ENCODE measurements around the gene KLHL20. TPM values are rescaled to one million over a fixed set of nuclear protein-coding genes. Genes with fewer than 3 reads are reported as not detected.
"Not testable (repeated sequence)": the region's sequence is repeated elsewhere in the genome, so short reads cannot be mapped to it uniquely, and the experiment has no call there.

Gene KLHL20
- total and polyA plus RNA-seq, 2 experiments from 2014 or later, result 12.3 to 14.5 TPM

DNA sequence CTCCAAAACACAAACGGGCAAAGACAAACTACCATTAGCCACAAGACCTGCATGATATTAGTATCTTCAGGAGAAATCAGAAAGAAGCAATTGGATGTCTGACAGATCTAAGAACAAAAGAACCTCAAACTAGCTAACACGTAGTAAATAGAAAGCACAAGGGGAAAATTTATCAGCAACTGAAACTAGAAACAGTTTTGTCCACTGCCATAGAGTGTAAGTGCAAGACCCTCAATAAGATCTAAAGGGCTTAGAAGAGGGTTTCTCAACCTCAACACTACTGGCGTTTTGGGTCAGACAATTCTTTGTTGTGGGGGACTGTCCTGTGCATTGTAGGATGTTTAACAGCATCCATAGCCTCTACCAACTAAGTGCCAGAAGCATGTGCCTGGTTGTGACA, 54.0 kb downstream of the KLHL20 start:
- H3K36me3 Mint-ChIP-seq (ENCODE audit: low read depth), result peaks cover 9% of the 10 kb centered on the region; the same call in 2 of the 3 replicates
- H2AFZ ChIP-seq, result no peak overlapping the region
- no peaks in the 10 kb centered on the region for H3K27me3 Mint-ChIP-seq (ENCODE audit: insufficient read depth, low read depth, poor library complexity)
- no peaks in the 10 kb centered on the region for H4K20me1 ChIP-seq (replicated peaks; ENCODE audit: insufficient read depth)
- H3K4me3 ChIP-seq, result no peak overlapping the region
- H3K4me1 ChIP-seq (ENCODE audit: insufficient read depth), result no peaks in the 10 kb centered on the region
- H3K27ac ChIP-seq (ENCODE audit: low read depth), result no peak overlapping the region
- H3K4me3 Mint-ChIP-seq, result no peak overlapping the region
- no peak overlapping the region for H3K4me2 ChIP-seq
- H3K4me1 Mint-ChIP-seq, result no peaks in the 10 kb centered on the region
- no peaks in the 10 kb centered on the region for H3K79me2 ChIP-seq (replicated peaks; ENCODE audit: insufficient read depth)
- no peaks in the 10 kb centered on the region for H3F3A ChIP-seq (replicated peaks; ENCODE audit: low read depth)
- no peak for ATAC-seq
- H3K9me3 Mint-ChIP-seq, result peaks cover 9% of the 10 kb centered on the region
- TF ChIP-seq ZNF331 (CRISPR knock-in tag; IDR thresholded peaks at IDR 0.05; ENCODE audit: low read depth) (no peak), NANOG (IDR thresholded peaks at IDR 0.05; ENCODE audit: borderline replicate concordance) (no peak), POLR2AphosphoS5 (IDR thresholded peaks at IDR 0.05; ENCODE audit: low read depth) (no peak)
- H3K36me3 ChIP-seq (ENCODE audit: insufficient read depth), result peaks cover 5% of the 10 kb centered on the region; the same call in 1 of the 2 replicates
- no peaks in the 10 kb centered on the region for H3K9me2 ChIP-seq (ENCODE audit: insufficient read depth)
- H3K27ac Mint-ChIP-seq, result no peak overlapping the region
- no peaks in the 10 kb centered on the region for H3K27me3 ChIP-seq (ENCODE audit: insufficient read depth)
- DNase-seq (ENCODE audit: low spot score), result no peak

DNA sequence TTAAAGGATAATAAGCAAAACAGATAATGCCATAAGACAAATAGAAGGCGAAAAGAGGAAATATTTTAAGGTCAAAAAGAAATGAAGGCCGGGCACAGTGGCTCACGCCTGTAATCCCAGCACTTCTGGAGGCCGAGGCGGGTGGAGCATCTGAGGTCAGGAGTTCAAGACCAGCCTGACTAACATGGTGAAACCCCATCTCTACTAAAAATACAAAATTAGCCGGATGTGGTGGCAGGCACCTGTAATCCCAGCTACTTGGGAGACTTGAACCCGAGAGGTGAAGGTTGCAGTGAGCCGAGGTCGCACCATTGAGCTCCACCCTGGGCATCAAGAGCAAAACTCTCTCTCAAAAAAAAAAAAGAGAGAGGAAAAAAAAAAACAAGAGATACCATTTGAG, 55.5 kb downstream of the KLHL20 start:
- H3K4me1 Mint-ChIP-seq; H3K36me3 ChIP-seq (ENCODE audit: insufficient read depth); H3K4me1 ChIP-seq (ENCODE audit: insufficient read depth); H3K4me3 Mint-ChIP-seq; H3K79me2 ChIP-seq (replicated peaks; ENCODE audit: insufficient read depth); DNase-seq (ENCODE audit: low spot score); H3K27me3 Mint-ChIP-seq (ENCODE audit: insufficient read depth, low read depth, poor library complexity); H3K36me3 Mint-ChIP-seq (ENCODE audit: low read depth); H4K20me1 ChIP-seq (replicated peaks; ENCODE audit: insufficient read depth); H3K4me3 ChIP-seq; H3K4me2 ChIP-seq; H3K9me3 Mint-ChIP-seq; H2AFZ ChIP-seq; H3F3A ChIP-seq (replicated peaks; ENCODE audit: low read depth); H3K27ac ChIP-seq (ENCODE audit: low read depth); ATAC-seq; H3K9me2 ChIP-seq (ENCODE audit: insufficient read depth); H3K27ac Mint-ChIP-seq; H3K27me3 ChIP-seq (ENCODE audit: insufficient read depth): not testable (repeated sequence)

DNA sequence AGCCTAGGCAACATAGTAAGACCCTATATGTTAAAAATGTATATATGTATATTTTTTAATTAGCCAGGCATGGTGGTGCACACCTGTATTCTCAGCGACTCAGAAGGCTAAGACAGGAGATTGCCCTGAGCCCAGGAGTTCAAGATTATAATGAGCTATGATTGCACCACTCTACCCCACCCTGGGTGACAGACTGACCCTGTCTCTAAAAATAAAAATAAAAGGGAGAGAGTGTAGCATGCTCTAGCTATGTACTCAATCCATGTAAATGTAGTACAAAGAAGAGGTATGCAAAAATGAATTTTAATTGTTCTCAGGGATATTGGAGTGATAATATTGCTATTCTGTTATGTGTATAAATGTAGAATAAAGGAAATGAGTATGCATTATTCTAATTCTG, 56.8 kb downstream of the KLHL20 start:
- H3K4me3 ChIP-seq, result no peak overlapping the region
- no peaks in the 10 kb centered on the region; the same call in 1 of the 2 replicates for H4K20me1 ChIP-seq (replicated peaks; ENCODE audit: insufficient read depth)
- H3F3A ChIP-seq (replicated peaks; ENCODE audit: low read depth), result no peaks in the 10 kb centered on the region
- no peaks in the 10 kb centered on the region for H3K4me1 ChIP-seq (ENCODE audit: insufficient read depth)
- ATAC-seq, result no peak
- H3K9me2 ChIP-seq (ENCODE audit: insufficient read depth), result no peaks in the 10 kb centered on the region
- no peak overlapping the region for H3K4me3 Mint-ChIP-seq
- no peaks in the 10 kb centered on the region for H3K4me1 Mint-ChIP-seq
- no peak for DNase-seq (ENCODE audit: low spot score)
- no peaks in the 10 kb centered on the region for H3K27me3 ChIP-seq (ENCODE audit: insufficient read depth)
- H3K79me2 ChIP-seq (replicated peaks; ENCODE audit: insufficient read depth), result no peaks in the 10 kb centered on the region
- H3K36me3 ChIP-seq (ENCODE audit: insufficient read depth), result no peaks in the 10 kb centered on the region
- H3K27me3 Mint-ChIP-seq (ENCODE audit: insufficient read depth, low read depth, poor library complexity), result no peaks in the 10 kb centered on the region
- H3K27ac ChIP-seq (ENCODE audit: low read depth), result no peak overlapping the region
- H2AFZ ChIP-seq, result no peak overlapping the region
- H3K27ac Mint-ChIP-seq, result no peak overlapping the region
- H3K36me3 Mint-ChIP-seq (ENCODE audit: low read depth), result no peaks in the 10 kb centered on the region; the same call in 2 of the 3 replicates
- H3K9me3 Mint-ChIP-seq, result no peaks in the 10 kb centered on the region
- no peak overlapping the region for H3K4me2 ChIP-seq
- TF ChIP-seq REST (IDR thresholded peaks at IDR 0.05; ENCODE audit: unreplicated experiment) (no peak), ETS1 (IDR thresholded peaks at IDR 0.05) (no peak), JUNB (IDR thresholded peaks at IDR 0.05; ENCODE audit: unreplicated experiment) (no peak), STAT1 (IDR thresholded peaks at IDR 0.05; ENCODE audit: unreplicated experiment) (no peak), EZH2 (IDR thresholded peaks at IDR 0.05; ENCODE audit: low read depth, unreplicated experiment) (no peak)

Data from GM23338 (cell line).